ENCODE measurements around the gene CABYR. TPM values are rescaled to one million over a fixed set of nuclear protein-coding genes. Genes with fewer than 3 reads are reported as not detected.

Gene CABYR
- total and polyA plus RNA-seq, 2 of the 8 experiments (the other 6 are each of a cell fraction or from before 2014, with no cell fraction given) = 14.5 to 18.8 TPM

- no peaks in the 10 kb centered on the region; a peak in 1 of 8 replicates for H3K36me3 ChIP-seq (ENCODE audit: control insufficient read depth in 2 of 4, insufficient read depth in 4 of 4, low read length in 3 of 4)
- no peaks in the 10 kb centered on the region; the same call in 1 of the 2 replicates for H3K79me1 ChIP-seq (ENCODE audit: low read depth, low read length)
- H2BK12ac ChIP-seq (ENCODE audit: low read depth, low read length) = no peak overlapping the region
- no peak overlapping the region for H2BK120ac ChIP-seq (replicated peaks; ENCODE audit: low read depth, low read length)
- H3K9me3 ChIP-seq (ENCODE audit: insufficient read depth in 2 of 2, low read depth in 1 of 2, low read length in 1 of 2) = no peaks in the 10 kb centered on the region
- no peak overlapping the region for H3K14ac ChIP-seq (ENCODE audit: insufficient read length)
- H3K4me1 ChIP-seq (replicated peaks in 1 of 4; ENCODE audit: control insufficient read depth in 3 of 4, insufficient read depth in 4 of 4, low read length in 3 of 4) = no peaks in the 10 kb centered on the region
- no peaks in the 10 kb centered on the region for H3K23me2 ChIP-seq (ENCODE audit: low read depth, low read length)
- DNase-seq (ENCODE audit: low read depth in 1 of 2, low spot score in 2 of 2) (no peak), FAIRE-seq (no peak)
- H2BK5ac ChIP-seq (ENCODE audit: low read depth, low read length) = no peak overlapping the region
- ChIA-PET POLR2A (ENCODE audit: partially characterized antibody) (interaction anchor here (1.3 kb wide), 1 partner anchor 19 kb away, joined by 3 read pairs; no protein-coding TSS in a partner anchor), CTCF (ENCODE audit: partially characterized antibody) (interaction anchor here (0.9 to 1.4 kb wide), 3 partner anchors 9 to 106 kb away, joined by 3 to 6 read pairs (median 3); no protein-coding TSS in a partner anchor)
- H4K8ac ChIP-seq (ENCODE audit: extremely low read depth, insufficient read depth, low read length) = no peak overlapping the region
- no peak overlapping the region for H3K4me2 ChIP-seq (ENCODE audit: insufficient read depth in 1 of 2, low read depth in 2 of 2, low read length in 2 of 2)
- H3K56ac ChIP-seq (replicated peaks; ENCODE audit: insufficient read length, low read depth, low read length) = no peak overlapping the region
- H2BK20ac ChIP-seq (ENCODE audit: low read length) = no peak overlapping the region
- TF ChIP-seq MAX (IDR thresholded peaks at IDR 0.05) = no peak
- no peak for TF ChIP-seq EZH2 (IDR thresholded peaks at IDR 0.05; ENCODE audit: low read depth, low read length, severe bottlenecking)
- TF ChIP-seq CHD2 (IDR thresholded peaks at IDR 0.05; ENCODE audit: low read length) = no peak
- TF ChIP-seq NANOG (IDR thresholded peaks at IDR 0.05; ENCODE audit: insufficient read depth, low read depth, low read length, poor library complexity, severe bottlenecking) = no peak
- no peak for TF ChIP-seq GTF2F1 (IDR thresholded peaks at IDR 0.05; ENCODE audit: borderline replicate concordance, low read depth, low read length)
- no peak for TF ChIP-seq EGR1 (IDR thresholded peaks at IDR 0.05; ENCODE audit: borderline replicate concordance, low read depth, low read length)
- no peaks in the 10 kb centered on the region; a peak in 1 of 4 replicates for H3K79me2 ChIP-seq (ENCODE audit: control insufficient read depth in 1 of 2, insufficient read depth in 2 of 2, low read length in 2 of 2)
- H3K4me3 ChIP-seq (ENCODE audit: extremely low read depth in 1 of 4, insufficient read depth in 2 of 4, low read depth in 3 of 4, low read length in 4 of 4) = no peak overlapping the region
- no peak overlapping the region for H3K27ac ChIP-seq (ENCODE audit: low read depth, low read length)
- H4K5ac ChIP-seq (ENCODE audit: insufficient read length, low read depth, low read length) = no peak overlapping the region
- no peak overlapping the region for H2AK5ac ChIP-seq (ENCODE audit: low read depth, low read length)
- H4K91ac ChIP-seq (replicated peaks; ENCODE audit: insufficient read length, low read length) = no peak overlapping the region
- H3K9ac ChIP-seq (replicated peaks in 1 of 4; ENCODE audit: extremely low read depth in 1 of 4, low read depth in 3 of 4, low read length in 3 of 4) = no peak overlapping the region
- 92% methylated on average over 4 of the region's 4 CpGs; no CpG with 5 or more reads in 1 of the 2 experiments for WGBS, 2 experiments (ENCODE audit: extremely low coverage in 1 of 2, insufficient coverage in 1 of 2, insufficient read length in 1 of 2, insufficient replicate concordance in 2 of 2, low coverage in 1 of 2, low lambda C conversion rate in 2 of 2, missing lambda C conversion rate in 1 of 2)
- no peak overlapping the region for H3K4ac ChIP-seq (replicated peaks; ENCODE audit: insufficient read length, low read depth, low read length)
- no peak overlapping the region for H2AFZ ChIP-seq (ENCODE audit: low read length)
- H4K20me1 ChIP-seq (replicated peaks in 1 of 2; ENCODE audit: control insufficient read depth in 1 of 2, insufficient read depth in 2 of 2, low read length in 2 of 2) = peaks cover 0 to 2% of the 10 kb centered on the region in 2 experiments
- no peak overlapping the region for H3K18ac ChIP-seq (ENCODE audit: extremely low read depth, low read length)
- no peak overlapping the region for H3K23ac ChIP-seq (ENCODE audit: insufficient read length)
- no peaks in the 10 kb centered on the region for H3K27me3 ChIP-seq (replicated peaks in 1 of 4; ENCODE audit: control insufficient read depth in 3 of 4, extremely low read depth in 1 of 4, insufficient read depth in 3 of 4, low read length in 3 of 4)
- H2BK15ac ChIP-seq (ENCODE audit: low read length) = no peak overlapping the region
Observed at GRCh38 chr18:24104486-24104885, 34.4 kb upstream of the CABYR start.

Data from H1 (cell line).